H7 (cell line): ENCODE data around the gene CCDC88C. TPM values are rescaled to one million over a fixed set of nuclear protein-coding genes. Genes with fewer than 3 reads are reported as not detected.

Experiments
- DNase-seq: peaks from one replicate; pipeline ENCODE4 v3.0.0; 2012
- H3K27me3 ChIP-seq: 2 replicates; pipeline ENCODE4 v1.6.0; 2011; ENCODE audit warnings: mild to moderate bottlenecking, low read length; ENCODE audit not compliant: control insufficient read depth, insufficient read depth
- H3K36me3 ChIP-seq: replicated peaks from 2 replicates; pipeline ENCODE4 v1.5.1; 2011; ENCODE audit warnings: low read length; ENCODE audit not compliant: control insufficient read depth, insufficient read depth
- H3K4me3 ChIP-seq: 2 replicates; pipeline ENCODE4 v1.5.1; 2011; ENCODE audit warnings: low read depth, mild to moderate bottlenecking, control low read depth, low read length, moderate library complexity; ENCODE audit not compliant: insufficient read depth
- total RNA-seq: library from RNA; depleted of rRNA; stranded (reverse); fragments of >200 nt; shearing (Covaris generic); gene quantifications from 2 replicates; pipeline ENCODE4 v1.2.3, GENCODE V29; 2014

The CCDC88C gene
- total RNA-seq, 1 experiment from 2014 or later: 25.2 TPM

GRCh38 chr14:91282954-91283645 lies 134.5 kb downstream of the CCDC88C start:
- DNase-seq: no peak
- H3K36me3 ChIP-seq: peaks cover 11% of the 10 kb centered on the region
- no peaks in the 10 kb centered on the region for H3K27me3 ChIP-seq
- no peak overlapping the region for H3K4me3 ChIP-seq

GRCh38 chr14:91281346-91281745 lies 136.3 kb downstream of the CCDC88C start:
- DNase-seq: no peak

GRCh38 chr14:91280129-91280528 lies 137.5 kb downstream of the CCDC88C start:
- Histone ChIP-seq H3K36me3 (peaks cover 15% of the 10 kb centered on the region), H3K27me3 (no peaks in the 10 kb centered on the region), H3K4me3 (no peak overlapping the region)
- DNase-seq: no peak

More at GRCh38 chr14:91281346-91281745, 136.3 kb downstream of the CCDC88C start:
- Histone ChIP-seq H3K27me3 (no peaks in the 10 kb centered on the region), H3K4me3 (no peak overlapping the region), H3K36me3 (peaks cover 14% of the 10 kb centered on the region)

GRCh38 chr14:91279354-91279753 lies 138.3 kb downstream of the CCDC88C start:
- no peak for DNase-seq
- Histone ChIP-seq H3K36me3 (peaks cover 14% of the 10 kb centered on the region), H3K4me3 (no peak overlapping the region), H3K27me3 (no peaks in the 10 kb centered on the region)

GRCh38 chr14:91278383-91278715 lies 139.3 kb downstream of the CCDC88C start:
- no peaks in the 10 kb centered on the region for H3K27me3 ChIP-seq
- H3K4me3 ChIP-seq: no peak overlapping the region
- no peak for DNase-seq
- peaks cover 10% of the 10 kb centered on the region for H3K36me3 ChIP-seq

GRCh38 chr14:91277546-91278382 lies 139.9 kb downstream of the CCDC88C start:
- no peaks in the 10 kb centered on the region for H3K27me3 ChIP-seq
- H3K36me3 ChIP-seq: peaks cover 10% of the 10 kb centered on the region
- peak; percentile 39 for DNase-seq
- H3K4me3 ChIP-seq: no peak overlapping the region

GRCh38 chr14:91274796-91275195 lies 142.8 kb downstream of the CCDC88C start:
- DNase-seq: no peak
- H3K4me3 ChIP-seq: no peak overlapping the region
- H3K36me3 ChIP-seq: peaks cover 12% of the 10 kb centered on the region
- no peaks in the 10 kb centered on the region for H3K27me3 ChIP-seq

GRCh38 chr14:91273885-91274273 lies 143.7 kb downstream of the CCDC88C start:
- peaks cover 11% of the 10 kb centered on the region for H3K36me3 ChIP-seq
- DNase-seq: no peak
- no peaks in the 10 kb centered on the region for H3K27me3 ChIP-seq

GRCh38 chr14:91273273-91273884 lies 144.2 kb downstream of the CCDC88C start:
- no peak overlapping the region for H3K4me3 ChIP-seq
- peaks cover 9% of the 10 kb centered on the region for H3K36me3 ChIP-seq
- DNase-seq: no peak
- no peaks in the 10 kb centered on the region for H3K27me3 ChIP-seq

More at GRCh38 chr14:91273885-91274273, 143.7 kb downstream of the CCDC88C start:
- no peak overlapping the region for H3K4me3 ChIP-seq

GRCh38 chr14:91272341-91273272 lies 145.0 kb downstream of the CCDC88C start:
- H3K4me3 ChIP-seq: no peak overlapping the region
- H3K27me3 ChIP-seq: no peaks in the 10 kb centered on the region
- no peak for DNase-seq
- peaks cover 8% of the 10 kb centered on the region for H3K36me3 ChIP-seq

- no peaks in the 10 kb centered on the region for H3K27me3 ChIP-seq
- no peak overlapping the region for H3K4me3 ChIP-seq
- H3K36me3 ChIP-seq: peaks cover 6% of the 10 kb centered on the region
- DNase-seq: no peak
These were observed 146.0 kb downstream of the CCDC88C start for GRCh38 chr14:91271639-91272038.

GRCh38 chr14:91270619-91271018 lies 147.0 kb downstream of the CCDC88C start:
- no peak for DNase-seq
- Histone ChIP-seq H3K36me3 (peaks cover 3% of the 10 kb centered on the region), H3K27me3 (no peaks in the 10 kb centered on the region; the same call in 1 of the 2 replicates), H3K4me3 (no peak overlapping the region)

- H3K36me3 ChIP-seq: peaks cover 3% of the 10 kb centered on the region
- no peak overlapping the region for H3K4me3 ChIP-seq
- H3K27me3 ChIP-seq: peaks cover 3% of the 10 kb centered on the region
- no peak for DNase-seq
These were observed 147.4 kb downstream of the CCDC88C start for GRCh38 chr14:91270188-91270587.
